ENCODE measurements around the gene TRNT1. TPM values are rescaled to one million over a fixed set of nuclear protein-coding genes. Genes with fewer than 3 reads are reported as not detected.

Gene TRNT1
- total and polyA plus RNA-seq, 3 donors from 2014 or later, result 16.8 to 32.4 (median 26.4) TPM

DNA sequence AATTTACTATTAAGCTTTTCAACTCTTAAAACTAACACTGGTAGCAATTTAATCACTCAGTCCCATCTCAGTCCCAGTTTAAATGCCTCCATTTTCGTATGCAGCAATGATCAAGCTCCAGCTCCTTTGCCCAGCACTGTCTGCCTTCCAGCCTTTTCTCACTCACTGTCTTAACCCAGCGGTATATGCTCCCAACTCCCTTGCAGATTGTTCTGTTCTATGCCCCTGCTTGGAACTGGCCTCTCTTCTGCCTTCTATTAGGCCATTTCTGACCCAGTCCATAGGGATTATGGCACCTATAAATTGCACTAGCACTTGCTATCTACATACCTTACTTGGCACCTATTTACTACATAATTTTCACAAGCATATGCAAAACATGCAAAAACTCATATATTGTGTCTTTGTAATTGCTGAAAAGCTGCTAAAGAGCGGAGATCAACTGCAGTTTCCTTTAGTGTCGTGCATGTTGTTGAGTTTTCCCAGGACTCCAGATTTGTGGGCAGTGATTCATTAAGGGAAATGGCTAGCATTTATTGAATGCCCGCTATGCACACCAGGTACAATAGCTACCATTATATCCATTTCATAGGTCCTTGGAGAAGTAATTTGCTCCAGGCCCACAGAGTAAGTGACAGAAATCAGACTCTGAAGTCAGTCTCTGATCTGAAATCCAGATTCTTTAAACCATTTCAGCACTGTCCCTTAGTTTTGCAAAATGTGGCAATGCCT, 28.3 kb downstream of the TRNT1 start:
- 89 to 90% methylated on average over 5 of the region's 5 CpGs for WGBS, 2 donors
- intact Hi-C loops (cut with DNase I; ENCODE audit: low total_unique reads), result no loop called here

DNA sequence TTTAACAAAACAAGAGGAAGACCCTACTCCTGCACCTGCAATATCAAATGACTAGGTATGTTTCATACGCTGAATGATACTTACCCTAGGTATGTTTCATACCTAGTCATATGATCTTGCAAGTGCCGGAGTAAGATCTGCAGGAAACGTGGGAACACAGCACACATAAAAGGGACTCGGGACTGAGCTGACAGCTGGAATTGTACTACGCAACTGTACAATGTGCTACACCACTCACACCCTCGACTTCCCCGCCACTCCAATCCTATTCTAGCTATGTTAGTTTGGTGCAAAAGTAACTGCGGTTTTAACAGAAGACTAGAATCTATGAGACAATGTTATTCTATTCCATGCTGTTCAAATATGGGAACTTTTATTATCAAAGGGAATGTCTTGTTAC, 30.7 kb downstream of the TRNT1 start:
- H3K4me3 ChIP-seq, result no peak overlapping the region
- 78 to 91% methylated on average over 8 of the region's 8 CpGs for WGBS, 2 donors
- TF ChIP-seq, protein P1, sequence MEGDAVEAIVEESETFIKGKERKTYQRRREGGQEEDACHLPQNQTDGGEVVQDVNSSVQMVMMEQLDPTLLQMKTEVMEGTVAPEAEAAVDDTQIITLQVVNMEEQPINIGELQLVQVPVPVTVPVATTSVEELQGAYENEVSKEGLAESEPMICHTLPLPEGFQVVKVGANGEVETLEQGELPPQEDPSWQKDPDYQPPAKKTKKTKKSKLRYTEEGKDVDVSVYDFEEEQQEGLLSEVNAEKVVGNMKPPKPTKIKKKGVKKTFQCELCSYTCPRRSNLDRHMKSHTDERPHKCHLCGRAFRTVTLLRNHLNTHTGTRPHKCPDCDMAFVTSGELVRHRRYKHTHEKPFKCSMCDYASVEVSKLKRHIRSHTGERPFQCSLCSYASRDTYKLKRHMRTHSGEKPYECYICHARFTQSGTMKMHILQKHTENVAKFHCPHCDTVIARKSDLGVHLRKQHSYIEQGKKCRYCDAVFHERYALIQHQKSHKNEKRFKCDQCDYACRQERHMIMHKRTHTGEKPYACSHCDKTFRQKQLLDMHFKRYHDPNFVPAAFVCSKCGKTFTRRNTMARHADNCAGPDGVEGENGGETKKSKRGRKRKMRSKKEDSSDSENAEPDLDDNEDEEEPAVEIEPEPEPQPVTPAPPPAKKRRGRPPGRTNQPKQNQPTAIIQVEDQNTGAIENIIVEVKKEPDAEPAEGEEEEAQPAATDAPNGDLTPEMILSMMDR (IDR thresholded peaks at IDR 0.05), result no peak
- no peak for TF ChIP-seq POLR2A (IDR thresholded peaks at IDR 0.05)
- H3K27me3 ChIP-seq, result no peaks in the 10 kb centered on the region
- H3K9me3 ChIP-seq, result no peaks in the 10 kb centered on the region
- H3K36me3 ChIP-seq (ENCODE audit: low read depth, missing control alignments), result no peaks in the 10 kb centered on the region
- no peak overlapping the region for H3K27ac ChIP-seq
- H3K4me1 ChIP-seq, result no peaks in the 10 kb centered on the region
- intact Hi-C loops (cut with DNase I; ENCODE audit: low total_unique reads), result no loop called here
- no peak for DNase-seq

More for the DNA sequence above, 28.3 kb downstream of the TRNT1 start:
- no peak overlapping the region for H3K27ac ChIP-seq
- no peaks in the 10 kb centered on the region for H3K36me3 ChIP-seq (ENCODE audit: low read depth, missing control alignments)
- no peaks in the 10 kb centered on the region for H3K27me3 ChIP-seq
- DNase-seq, result no peak
- no peaks in the 10 kb centered on the region for H3K4me1 ChIP-seq
- no peak overlapping the region for H3K4me3 ChIP-seq
- no peaks in the 10 kb centered on the region for H3K9me3 ChIP-seq
- TF ChIP-seq, protein P1 (IDR thresholded peaks at IDR 0.05), result no peak
- no peak for TF ChIP-seq POLR2A (IDR thresholded peaks at IDR 0.05)

DNA sequence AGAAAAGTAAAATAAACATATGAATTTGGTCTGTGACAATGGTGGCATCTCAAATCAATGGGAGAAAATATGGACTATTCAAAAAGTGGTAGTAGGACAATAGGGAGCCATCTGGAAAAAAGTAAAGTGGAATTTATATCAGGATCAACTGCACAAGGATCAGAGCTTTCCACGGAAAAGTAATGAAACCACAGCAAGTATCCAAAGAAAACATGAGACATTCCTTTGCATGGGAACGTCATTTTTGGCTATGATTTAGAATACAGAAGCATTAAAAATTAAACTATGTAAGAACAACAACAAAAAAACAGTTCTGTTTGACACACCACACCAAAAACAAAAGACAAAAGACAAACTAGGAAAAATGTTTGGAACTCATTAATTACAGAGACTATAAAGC, 34.1 kb downstream of the TRNT1 start:
- WGBS, 2 donors, result 53 to 59% methylated on average over 2 of the region's 2 CpGs
- no peaks in the 10 kb centered on the region for H3K36me3 ChIP-seq (ENCODE audit: low read depth, missing control alignments)

DNA sequence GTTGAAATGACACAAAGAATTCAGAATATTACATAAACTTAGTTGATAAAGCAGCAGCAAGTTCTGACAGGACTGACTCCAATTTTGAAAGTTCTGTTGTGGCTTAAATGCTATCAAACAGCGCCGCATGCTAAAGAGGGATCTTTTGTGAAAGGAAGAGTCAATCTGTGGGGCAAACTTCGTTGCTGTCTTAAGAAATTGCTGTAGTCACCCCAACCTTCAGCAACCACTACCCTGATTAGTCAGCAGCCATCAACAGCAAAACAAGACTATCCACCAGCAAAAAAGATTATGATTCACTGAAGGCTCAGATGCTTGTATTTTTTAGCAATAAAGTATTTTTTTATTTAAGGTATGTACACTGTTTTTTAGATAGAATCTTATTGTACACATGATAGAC, 38.5 kb downstream of the TRNT1 start:
- no peaks in the 10 kb centered on the region for H3K4me1 ChIP-seq
- no peak for DNase-seq
- intact Hi-C loops (cut with DNase I; ENCODE audit: low total_unique reads), result no loop called here
- H3K27me3 ChIP-seq, result no peaks in the 10 kb centered on the region
- H3K4me3 ChIP-seq, result no peak overlapping the region
- no peak overlapping the region for H3K27ac ChIP-seq
- no peaks in the 10 kb centered on the region for H3K9me3 ChIP-seq
- WGBS, 2 donors, result 63 to 66% methylated on average over 3 of the region's 3 CpGs
- no peaks in the 10 kb centered on the region for H3K36me3 ChIP-seq (ENCODE audit: low read depth, missing control alignments)
- TF ChIP-seq, protein P1 (IDR thresholded peaks at IDR 0.05), result no peak
- TF ChIP-seq POLR2A (IDR thresholded peaks at IDR 0.05), result no peak

More for the DNA sequence above, 34.1 kb downstream of the TRNT1 start:
- Histone ChIP-seq H3K27me3 (no peaks in the 10 kb centered on the region), H3K4me1 (no peaks in the 10 kb centered on the region), H3K27ac (no peak overlapping the region), H3K4me3 (no peak overlapping the region), H3K9me3 (no peaks in the 10 kb centered on the region)
- TF ChIP-seq, protein P1 (IDR thresholded peaks at IDR 0.05), result no peak
- TF ChIP-seq POLR2A (IDR thresholded peaks at IDR 0.05), result no peak
- intact Hi-C loops (cut with DNase I; ENCODE audit: low total_unique reads), result no loop called here
- DNase-seq, result no peak

DNA sequence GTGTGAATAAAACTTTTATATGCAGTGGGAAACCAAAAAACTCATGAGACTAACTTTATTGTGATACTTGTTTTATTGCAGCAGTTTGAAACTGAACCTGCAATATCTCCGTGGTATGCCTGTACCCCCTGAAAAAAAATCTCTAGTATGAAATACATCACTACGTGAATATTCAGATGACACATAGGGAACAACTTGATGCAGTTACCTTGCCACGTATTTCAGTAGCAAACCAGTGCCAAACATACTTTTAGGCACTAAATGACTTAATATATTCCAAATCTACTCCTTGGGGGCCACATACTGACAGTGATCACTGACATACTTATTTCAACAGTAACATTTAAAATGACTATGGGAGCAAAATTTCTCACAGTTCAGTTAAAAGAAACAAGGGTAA, 38.9 kb downstream of the TRNT1 start:
- DNase-seq, result no peak
- WGBS, 2 donors, result 94 to 96% methylated on average over 3 of the region's 3 CpGs
- H3K4me3 ChIP-seq, result no peak overlapping the region
- no peaks in the 10 kb centered on the region for H3K27me3 ChIP-seq
- H3K27ac ChIP-seq, result no peak overlapping the region
- intact Hi-C loops (cut with DNase I; ENCODE audit: low total_unique reads), result no loop called here
- no peaks in the 10 kb centered on the region for H3K36me3 ChIP-seq (ENCODE audit: low read depth, missing control alignments)
- TF ChIP-seq, protein P1 (IDR thresholded peaks at IDR 0.05), result no peak
- TF ChIP-seq POLR2A (IDR thresholded peaks at IDR 0.05), result no peak
- no peaks in the 10 kb centered on the region for H3K9me3 ChIP-seq
- H3K4me1 ChIP-seq, result no peaks in the 10 kb centered on the region

All from testis (tissue), 3 donors.